ENCODE results near the gene ANKRD55.

ANKRD55 gene

GRCh38 chr5:56077796-56078233 lies 155.3 kb downstream of the ANKRD55 start:
- H3K36me3 ChIP-seq (replicated peaks; ENCODE audit: insufficient read depth, low read length) = no peaks in the 10 kb centered on the region
- no peak overlapping the region for H3K4me2 ChIP-seq (ENCODE audit: low read depth, low read length)
- no peaks in the 10 kb centered on the region for H3K27me3 ChIP-seq (replicated peaks; ENCODE audit: insufficient read depth, low read length)
- no peaks in the 10 kb centered on the region for H3K9me3 ChIP-seq (replicated peaks; ENCODE audit: insufficient read depth, low read length)
- H3K79me2 ChIP-seq (ENCODE audit: low read length) = peaks cover 4% of the 10 kb centered on the region; the same call in 1 of the 2 replicates
- H3K4me1 ChIP-seq (ENCODE audit: low read length) = peaks cover 43% of the 10 kb centered on the region
- H3K27ac ChIP-seq (ENCODE audit: low read length) = no peak overlapping the region
- no peak overlapping the region for H3K9ac ChIP-seq (ENCODE audit: low read length)
- no peaks in the 10 kb centered on the region for H3K9me2 ChIP-seq (replicated peaks; ENCODE audit: insufficient read depth, low read length)
- peaks cover 22% of the 10 kb centered on the region for H3F3A ChIP-seq (ENCODE audit: insufficient read depth, low read length)
- DNase-seq = no peak
- no peak for TF ChIP-seq EZH2phosphoT487 (IDR thresholded peaks at IDR 0.05; ENCODE audit: low read length)
- TF ChIP-seq EZH2 (optimal IDR thresholded peaks at IDR 0.05; ENCODE audit: low read depth, low read length) = no peak
- TF ChIP-seq CTCF (IDR thresholded peaks at IDR 0.05; ENCODE audit: low read length) = no peak
- H2AFZ ChIP-seq (ENCODE audit: low read length) = no peak overlapping the region
- no peaks in the 10 kb centered on the region for H4K20me1 ChIP-seq (ENCODE audit: insufficient read depth, low read length)
- no peak overlapping the region for H3K4me3 ChIP-seq (ENCODE audit: low read length)

GRCh38 chr5:56076486-56076885 lies 156.6 kb downstream of the ANKRD55 start:
- no peaks in the 10 kb centered on the region for H3K36me3 ChIP-seq (replicated peaks; ENCODE audit: insufficient read depth, low read length)
- no peak overlapping the region for H3K4me2 ChIP-seq (ENCODE audit: low read depth, low read length)
- peaks cover 10% of the 10 kb centered on the region for H3K79me2 ChIP-seq (ENCODE audit: low read length)
- peaks cover 29% of the 10 kb centered on the region for H3F3A ChIP-seq (ENCODE audit: insufficient read depth, low read length)
- no peak overlapping the region for H3K27ac ChIP-seq (ENCODE audit: low read length)
- peaks cover 53% of the 10 kb centered on the region for H3K4me1 ChIP-seq (ENCODE audit: low read length)
- H3K4me3 ChIP-seq (ENCODE audit: low read length) = no peak overlapping the region
- TF ChIP-seq EZH2 (optimal IDR thresholded peaks at IDR 0.05; ENCODE audit: low read depth, low read length) (no peak), EZH2phosphoT487 (IDR thresholded peaks at IDR 0.05; ENCODE audit: low read length) (no peak), CTCF (IDR thresholded peaks at IDR 0.05; ENCODE audit: low read length) (no peak)
- H2AFZ ChIP-seq (ENCODE audit: low read length) = no peak overlapping the region
- H3K9me2 ChIP-seq (replicated peaks; ENCODE audit: insufficient read depth, low read length) = no peaks in the 10 kb centered on the region
- H3K9ac ChIP-seq (ENCODE audit: low read length) = no peak overlapping the region
- H3K27me3 ChIP-seq (replicated peaks; ENCODE audit: insufficient read depth, low read length) = no peaks in the 10 kb centered on the region
- H4K20me1 ChIP-seq (ENCODE audit: insufficient read depth, low read length) = no peaks in the 10 kb centered on the region
- H3K9me3 ChIP-seq (replicated peaks; ENCODE audit: insufficient read depth, low read length) = no peaks in the 10 kb centered on the region
- DNase-seq = no peak

- Histone ChIP-seq H3K9ac (ENCODE audit: low read length) (no peak overlapping the region), H3K4me2 (ENCODE audit: low read depth, low read length) (no peak overlapping the region), H4K20me1 (ENCODE audit: insufficient read depth, low read length) (no peaks in the 10 kb centered on the region), H3F3A (ENCODE audit: insufficient read depth, low read length) (peaks cover 30% of the 10 kb centered on the region), H2AFZ (ENCODE audit: low read length) (no peak overlapping the region), H3K27me3 (replicated peaks; ENCODE audit: insufficient read depth, low read length) (no peaks in the 10 kb centered on the region), H3K9me2 (replicated peaks; ENCODE audit: insufficient read depth, low read length) (no peaks in the 10 kb centered on the region), H3K27ac (ENCODE audit: low read length) (no peak overlapping the region), H3K4me3 (ENCODE audit: low read length) (no peak overlapping the region), H3K36me3 (replicated peaks; ENCODE audit: insufficient read depth, low read length) (no peaks in the 10 kb centered on the region), H3K4me1 (ENCODE audit: low read length) (peaks cover 50% of the 10 kb centered on the region), H3K79me2 (ENCODE audit: low read length) (peaks cover 10% of the 10 kb centered on the region), H3K9me3 (replicated peaks; ENCODE audit: insufficient read depth, low read length) (no peaks in the 10 kb centered on the region)
- no peak for DNase-seq
- TF ChIP-seq CTCF (IDR thresholded peaks at IDR 0.05; ENCODE audit: low read length) (no peak), EZH2phosphoT487 (IDR thresholded peaks at IDR 0.05; ENCODE audit: low read length) (no peak), EZH2 (optimal IDR thresholded peaks at IDR 0.05; ENCODE audit: low read depth, low read length) (no peak)
Observed at GRCh38 chr5:56075361-56075760, 157.8 kb downstream of the ANKRD55 start.
